Measurements from ENCODE around the gene CAV3.

CAV3 gene

DNA sequence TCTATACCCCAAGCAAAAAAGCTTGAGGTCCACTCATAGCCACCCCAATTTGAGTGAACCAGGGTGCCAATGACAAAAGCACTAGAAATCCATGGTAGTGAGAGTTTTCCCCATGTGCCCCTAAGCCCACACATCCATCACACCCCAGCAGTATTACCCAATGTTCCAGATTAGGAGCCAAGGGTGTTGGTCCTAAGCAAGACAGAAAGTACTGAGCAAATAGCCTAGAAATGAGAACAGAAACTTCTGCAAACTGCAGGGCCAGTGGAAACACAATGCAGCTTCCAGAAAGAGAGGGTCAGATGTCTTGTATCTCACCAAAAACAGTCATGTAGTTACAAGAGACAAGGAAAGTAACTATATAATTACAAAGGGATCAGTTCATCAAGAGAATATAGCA lies 46.7 kb downstream of the CAV3 start:
- Histone ChIP-seq H3K4me3 (ENCODE audit: insufficient read depth, low read length, poor library complexity, severe bottlenecking) (no peak overlapping the region), H3K4me2 (ENCODE audit: low read depth, low read length, poor library complexity, severe bottlenecking) (no peak overlapping the region), H4K20me1 (ENCODE audit: low read depth, low read length) (no peaks in the 10 kb centered on the region), H3F3A (ENCODE audit: insufficient read depth) (no peaks in the 10 kb centered on the region), H3K27ac (ENCODE audit: low read depth, low read length) (no peak overlapping the region), H3K36me3 (ENCODE audit: low read length) (no peaks in the 10 kb centered on the region), H3K9ac (ENCODE audit: low read length) (no peak overlapping the region), H3K27me3 (ENCODE audit: low read length) (no peaks in the 10 kb centered on the region), H3K79me2 (ENCODE audit: insufficient read depth, low read length) (no peaks in the 10 kb centered on the region), H3K9me2 (replicated peaks; ENCODE audit: insufficient read depth, low read length) (no peaks in the 10 kb centered on the region), H3K9me3 (ENCODE audit: insufficient read depth, low read length) (no peaks in the 10 kb centered on the region), H2AFZ (ENCODE audit: low read depth, low read length, severe bottlenecking) (no peak overlapping the region)
- TF ChIP-seq CTCF (IDR thresholded peaks at IDR 0.05; ENCODE audit: insufficient read depth, low read length, poor library complexity, severe bottlenecking) (no peak), EZH2phosphoT487 (conservative IDR thresholded peaks at IDR 0.05; ENCODE audit: low read length) (no peak)

DNA sequence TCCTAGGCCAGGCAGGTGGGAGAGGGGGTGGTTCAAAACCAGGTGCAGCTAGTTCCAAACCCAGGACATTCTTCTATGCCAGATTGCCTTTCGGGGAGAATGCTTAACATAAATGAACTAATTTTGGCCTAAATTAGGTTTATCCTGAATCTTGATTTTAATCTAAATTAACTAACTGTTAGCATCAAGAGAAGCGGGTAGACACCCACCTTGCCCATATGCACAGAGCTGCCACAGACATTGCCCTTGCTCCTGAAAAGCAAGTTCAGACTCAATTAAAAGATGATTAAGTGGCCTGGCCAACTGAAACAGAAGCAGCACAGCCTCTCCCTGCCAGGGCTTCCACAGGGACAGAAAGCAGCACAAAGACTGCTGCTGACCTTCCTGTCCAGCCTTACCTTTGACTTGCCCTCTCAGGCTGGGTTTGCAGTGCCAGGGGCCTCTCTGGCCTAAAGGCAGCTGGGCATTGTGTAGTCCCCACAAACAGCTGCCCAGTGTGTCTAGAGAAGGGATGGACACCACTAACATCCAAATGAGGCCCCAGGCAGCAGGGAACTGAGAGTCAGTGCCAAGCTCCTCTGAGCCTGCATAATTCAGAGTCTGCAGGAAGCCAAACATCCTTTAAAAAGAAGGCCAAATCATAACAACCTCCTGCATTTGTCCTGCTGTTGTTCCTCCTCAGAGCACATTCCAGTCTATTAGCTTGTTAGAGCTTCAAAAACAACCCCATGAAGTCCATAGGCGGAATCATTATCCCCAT lies 51.3 kb downstream of the CAV3 start:
- Histone ChIP-seq H3K4me3 (ENCODE audit: insufficient read depth, low read length, poor library complexity, severe bottlenecking) (no peak overlapping the region), H2AFZ (ENCODE audit: low read depth, low read length, severe bottlenecking) (no peak overlapping the region), H3K9ac (ENCODE audit: low read length) (no peak overlapping the region), H3K4me2 (ENCODE audit: low read depth, low read length, poor library complexity, severe bottlenecking) (no peak overlapping the region), H3K79me2 (ENCODE audit: insufficient read depth, low read length) (no peaks in the 10 kb centered on the region), H3K9me2 (replicated peaks; ENCODE audit: insufficient read depth, low read length) (no peaks in the 10 kb centered on the region), H3K27ac (ENCODE audit: low read depth, low read length) (no peak overlapping the region), H3F3A (ENCODE audit: insufficient read depth) (no peaks in the 10 kb centered on the region), H3K9me3 (ENCODE audit: insufficient read depth, low read length) (no peaks in the 10 kb centered on the region), H4K20me1 (ENCODE audit: low read depth, low read length) (no peaks in the 10 kb centered on the region), H3K36me3 (ENCODE audit: low read length) (no peaks in the 10 kb centered on the region), H3K27me3 (ENCODE audit: low read length) (no peaks in the 10 kb centered on the region)
- TF ChIP-seq CTCF (IDR thresholded peaks at IDR 0.05; ENCODE audit: insufficient read depth, low read length, poor library complexity, severe bottlenecking) (no peak), EZH2phosphoT487 (conservative IDR thresholded peaks at IDR 0.05; ENCODE audit: low read length) (no peak)

DNA sequence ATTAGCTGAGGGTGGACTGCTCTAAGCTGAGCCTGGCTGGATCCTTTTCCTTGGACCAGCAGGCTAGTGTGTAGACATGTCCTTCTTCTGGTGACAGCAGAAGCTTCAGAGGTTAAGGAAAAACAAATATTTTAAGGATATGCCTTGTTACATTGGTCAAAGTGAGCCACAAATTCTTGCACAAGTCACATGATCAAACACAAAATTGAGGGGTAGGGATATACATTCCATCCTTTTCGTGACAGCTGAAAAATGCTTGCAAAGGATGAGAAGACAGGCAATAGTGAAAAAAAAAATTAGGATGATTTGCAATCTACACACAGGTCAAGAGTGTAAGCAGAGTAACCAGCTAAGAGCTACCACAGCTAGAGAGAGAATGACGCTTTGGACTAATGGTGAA lies 56.9 kb downstream of the CAV3 start:
- H3K27ac ChIP-seq (ENCODE audit: low read depth, low read length) = no peak overlapping the region
- no peaks in the 10 kb centered on the region for H3K36me3 ChIP-seq (ENCODE audit: low read length)
- H3K4me2 ChIP-seq (ENCODE audit: low read depth, low read length, poor library complexity, severe bottlenecking) = no peak overlapping the region
- H3K4me3 ChIP-seq (ENCODE audit: insufficient read depth, low read length, poor library complexity, severe bottlenecking) = no peak overlapping the region
- H3K27me3 ChIP-seq (ENCODE audit: low read length) = no peaks in the 10 kb centered on the region
- H3F3A ChIP-seq (ENCODE audit: insufficient read depth) = no peaks in the 10 kb centered on the region
- H3K9me3 ChIP-seq (ENCODE audit: insufficient read depth, low read length) = no peaks in the 10 kb centered on the region
- no peaks in the 10 kb centered on the region for H3K9me2 ChIP-seq (replicated peaks; ENCODE audit: insufficient read depth, low read length)
- H3K79me2 ChIP-seq (ENCODE audit: insufficient read depth, low read length) = no peaks in the 10 kb centered on the region
- H3K9ac ChIP-seq (ENCODE audit: low read length) = no peak overlapping the region
- H4K20me1 ChIP-seq (ENCODE audit: low read depth, low read length) = no peaks in the 10 kb centered on the region
- no peak overlapping the region for H2AFZ ChIP-seq (ENCODE audit: low read depth, low read length, severe bottlenecking)
- no peak for TF ChIP-seq EZH2phosphoT487 (conservative IDR thresholded peaks at IDR 0.05; ENCODE audit: low read length)
- TF ChIP-seq CTCF (IDR thresholded peaks at IDR 0.05; ENCODE audit: insufficient read depth, low read length, poor library complexity, severe bottlenecking) = no peak
